OCI-LY7 (cell line): ENCODE data around the gene PLA2G10.

Source experiments
- EZH2phosphoT487 ChIP-seq: fragments of 200-600 bp; sonication (generic); IDR thresholded peaks from 2 replicates; pipeline ENCODE4 v1.6.1; 2018; ENCODE audit warnings: low read depth, borderline replicate concordance, mild to moderate bottlenecking, mixed run types, antibody characterized with exemption, low read length, moderate library complexity, mixed read lengths
- TF ChIP-seq, protein P1 (sequence below): fragments of 200-600 bp; sonication (generic); conservative IDR thresholded peaks from 2 replicates; pipeline ENCODE4 v1.5.1; 2014; ENCODE audit warnings: mild to moderate bottlenecking, antibody characterized with exemption, low read length, moderate library complexity, mixed read lengths

DNA sequence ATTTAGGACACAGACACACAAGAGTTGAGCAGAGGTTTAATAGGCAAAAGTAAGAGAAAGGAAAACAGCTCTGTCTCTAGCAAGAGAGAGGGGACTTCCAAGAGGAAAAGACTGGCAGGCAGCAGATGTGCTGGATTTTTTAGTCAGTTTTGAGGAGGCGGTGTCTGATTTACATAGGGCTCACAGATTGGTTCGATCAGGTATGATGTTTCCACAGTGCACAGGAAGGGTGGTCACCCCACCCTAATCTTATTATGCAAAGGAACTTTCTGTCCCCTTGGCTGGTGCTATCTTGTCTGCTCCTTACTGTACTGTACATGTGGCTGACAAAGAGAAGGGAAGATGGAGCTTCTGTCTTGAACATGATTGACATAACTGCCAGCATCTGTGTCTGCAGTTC, 36.0 kb downstream of the PLA2G10 start:
- TF ChIP-seq, protein P1, sequence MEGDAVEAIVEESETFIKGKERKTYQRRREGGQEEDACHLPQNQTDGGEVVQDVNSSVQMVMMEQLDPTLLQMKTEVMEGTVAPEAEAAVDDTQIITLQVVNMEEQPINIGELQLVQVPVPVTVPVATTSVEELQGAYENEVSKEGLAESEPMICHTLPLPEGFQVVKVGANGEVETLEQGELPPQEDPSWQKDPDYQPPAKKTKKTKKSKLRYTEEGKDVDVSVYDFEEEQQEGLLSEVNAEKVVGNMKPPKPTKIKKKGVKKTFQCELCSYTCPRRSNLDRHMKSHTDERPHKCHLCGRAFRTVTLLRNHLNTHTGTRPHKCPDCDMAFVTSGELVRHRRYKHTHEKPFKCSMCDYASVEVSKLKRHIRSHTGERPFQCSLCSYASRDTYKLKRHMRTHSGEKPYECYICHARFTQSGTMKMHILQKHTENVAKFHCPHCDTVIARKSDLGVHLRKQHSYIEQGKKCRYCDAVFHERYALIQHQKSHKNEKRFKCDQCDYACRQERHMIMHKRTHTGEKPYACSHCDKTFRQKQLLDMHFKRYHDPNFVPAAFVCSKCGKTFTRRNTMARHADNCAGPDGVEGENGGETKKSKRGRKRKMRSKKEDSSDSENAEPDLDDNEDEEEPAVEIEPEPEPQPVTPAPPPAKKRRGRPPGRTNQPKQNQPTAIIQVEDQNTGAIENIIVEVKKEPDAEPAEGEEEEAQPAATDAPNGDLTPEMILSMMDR, result no peak
- no peak for TF ChIP-seq EZH2phosphoT487
